HepG2 (cell line): ENCODE data around the gene CMPK1. TPM values are rescaled to one million over a fixed set of nuclear protein-coding genes. Genes with fewer than 3 reads are reported as not detected.

Experiments used
- ATAC-seq: fragments of 200-7000 bp; cut with Tn5 transposase; 3 replicates; pipeline ENCODE4 v1.9.1; 2020; ENCODE audit warnings: mild to moderate bottlenecking, moderate library complexity
- BruUV-seq: library from RNA; stranded (reverse); fragments of 400-500 nt; replicated peaks from 2 replicates; lab custom pipeline; 2021; lab: Mats Ljungman, UMichigan
- CTCF ChIA-PET: fragments of 300-600 bp; formaldehyde crosslinking; extraction: SDS; loops from one replicate; lab custom pipeline; 2021; ENCODE audit warnings: low total read pairs, inconsistent platforms, low intra/inter-chr PET ratio; lab: Yijun Ruan, JAX
- POLR2A ChIA-PET: fragments of 350-600 bp; sonication (Branson Sonifier 250); formaldehyde crosslinking; loops from one replicate; lab custom pipeline; 2020; ENCODE audit warnings: antibody characterized with exemption, inconsistent platforms; lab: Yijun Ruan, JAX
- DNase-seq: peaks from one replicate; pipeline ENCODE4 v3.0.0-alpha.2; 2015; ENCODE audit warnings: low spot score
- FAIRE-seq: peaks from 3 replicates; lab custom pipeline; 2011; peaks lifted over from hg19 to GRCh38; lab: Jason Lieb, UNC
- H2AFZ ChIP-seq: one replicate; pipeline ENCODE4 v1.6.1; 2011; ENCODE audit warnings: low read length, inconsistent platforms
- H3K27ac ChIP-seq: fragments of 300-600 bp; 3 replicates; pipeline ENCODE4 v1.8.0; 2011; ENCODE audit warnings: mixed run types, mild to moderate bottlenecking, mixed read lengths, low read length, inconsistent platforms; ENCODE audit not compliant: insufficient read depth; ENCODE audit errors: extremely low read length
- H3K27me3 ChIP-seq, 2 experiments: fragments of 200-600 bp in 1 of 2; 2 replicates in 1 of 2; 3 replicates in 1 of 2; pipeline versions ENCODE4 v1.6.0 to v1.8.0; 2011; ENCODE audit warnings: low read length in 2 of 2, mild to moderate bottlenecking in 2 of 2, moderate library complexity in 2 of 2, inconsistent platforms in 1 of 2; ENCODE audit not compliant: insufficient read depth in 2 of 2, control insufficient read depth in 1 of 2
- H3K36me3 ChIP-seq, 2 experiments: fragments of 200-600 bp in 1 of 2; replicated peaks in 1 of 2; 2 replicates in 1 of 2; 3 replicates in 1 of 2; pipeline versions ENCODE4 v1.5.1 to v1.8.0; 2011; ENCODE audit warnings: low read length in 2 of 2, inconsistent platforms in 1 of 2; ENCODE audit not compliant: insufficient read depth in 2 of 2, control insufficient read depth in 1 of 2
- H3K4me1 ChIP-seq: 2 replicates; pipeline ENCODE4 v1.5.1; 2012; ENCODE audit warnings: low read length, inconsistent platforms; ENCODE audit not compliant: insufficient read depth
- H3K4me2 ChIP-seq: 2 replicates; pipeline ENCODE4 v1.6.0; 2011; ENCODE audit warnings: low read depth, low read length, inconsistent platforms
- H3K4me3 ChIP-seq, 3 experiments: fragments of 200-600 bp in 1 of 3; sonication (generic), shearing (Covaris generic) in 1 of 3; replicated peaks in 1 of 3; 2 replicates each; pipeline ENCODE4 v1.5.1; 2011 to 2016; ENCODE audit warnings: low read length in 3 of 3, inconsistent platforms in 2 of 3, low read depth in 2 of 3, mild to moderate bottlenecking in 2 of 3, control low read depth in 1 of 3, mixed read lengths in 1 of 3; ENCODE audit not compliant: insufficient read depth in 1 of 3
- H3K79me2 ChIP-seq: one replicate; pipeline ENCODE4 v1.6.1; 2011; ENCODE audit warnings: low read length, inconsistent platforms; ENCODE audit not compliant: insufficient read depth
- H3K9ac ChIP-seq: 2 replicates; pipeline ENCODE4 v1.6.0; 2011; ENCODE audit warnings: mild to moderate bottlenecking, low read depth, low read length, inconsistent platforms; ENCODE audit not compliant: insufficient read depth
- H3K9me3 ChIP-seq: 2 replicates; pipeline ENCODE4 v1.5.1; 2012; ENCODE audit warnings: mild to moderate bottlenecking, low read length
- H4K20me1 ChIP-seq: 2 replicates; pipeline ENCODE4 v1.6.0; 2011; ENCODE audit warnings: inconsistent platforms, mild to moderate bottlenecking, low read length, moderate library complexity; ENCODE audit not compliant: insufficient read depth
- ARNTL ChIP-seq: sonication (generic); formaldehyde crosslinking; IDR thresholded peaks from 2 replicates; pipeline ENCODE4 v1.4.0; 2020; ENCODE audit warnings: mild to moderate bottlenecking, missing genetic modification reagents
- CSRNP2 ChIP-seq: sonication (generic); formaldehyde crosslinking; conservative IDR thresholded peaks from 2 replicates; pipeline ENCODE4 v1.8.0; 2022; ENCODE audit warnings: low read depth, missing genetic modification reagents
- HMGA1 ChIP-seq: sonication (generic); formaldehyde crosslinking; conservative IDR thresholded peaks from 2 replicates; pipeline ENCODE4 v1.4.0; 2020; ENCODE audit warnings: missing genetic modification reagents
- HOXD1 ChIP-seq: sonication (generic); formaldehyde crosslinking; IDR thresholded peaks from 2 replicates; pipeline ENCODE4 v1.5.0; 2020; ENCODE audit warnings: missing genetic modification reagents
- NPAS2 ChIP-seq: sonication (generic); formaldehyde crosslinking; IDR thresholded peaks from 2 replicates; pipeline ENCODE4 v1.8.0; 2022; ENCODE audit warnings: mild to moderate bottlenecking, missing genetic modification reagents, borderline replicate concordance
- PHF20 ChIP-seq: sonication (generic); formaldehyde crosslinking; IDR thresholded peaks from 2 replicates; pipeline ENCODE4 v1.5.0; 2020; ENCODE audit warnings: mild to moderate bottlenecking, missing genetic modification reagents
- SIX1 ChIP-seq: sonication (generic); formaldehyde crosslinking; IDR thresholded peaks from 2 replicates; pipeline ENCODE4 v1.4.0; 2020; ENCODE audit warnings: missing genetic modification reagents, borderline replicate concordance
- XRCC5 ChIP-seq: fragments of 200-400 bp; formaldehyde crosslinking; optimal IDR thresholded peaks from 2 replicates; pipeline ENCODE3; 2017; ENCODE audit warnings: mild to moderate bottlenecking, low read length
- ZHX2 ChIP-seq, 2 experiments: sonication (generic) in 1 of 2; formaldehyde crosslinking in 1 of 2; IDR thresholded peaks; 2 replicates each; pipeline versions ENCODE4 v1.6.1 to v1.9.0; 2014 to 2022; ENCODE audit warnings: antibody characterized with exemption in 1 of 2, borderline replicate concordance in 1 of 2, inconsistent platforms in 1 of 2, low read depth in 1 of 2, missing genetic modification reagents in 1 of 2
- ZNF34 ChIP-seq: sonication (generic); formaldehyde crosslinking; IDR thresholded peaks from 2 replicates; pipeline ENCODE4 v1.4.0; 2020; ENCODE audit warnings: mild to moderate bottlenecking, missing genetic modification reagents, borderline replicate concordance
- ZNF44 ChIP-seq: sonication (generic); formaldehyde crosslinking; IDR thresholded peaks from 2 replicates; pipeline ENCODE4 v1.5.1; 2020; ENCODE audit warnings: mild to moderate bottlenecking, missing genetic modification reagents
- ZNF501 ChIP-seq: sonication (generic); formaldehyde crosslinking; IDR thresholded peaks from 2 replicates; pipeline ENCODE4 v1.5.1; 2020; ENCODE audit warnings: mild to moderate bottlenecking, moderate library complexity, missing genetic modification reagents
- ZNF503 ChIP-seq: sonication (generic); formaldehyde crosslinking; IDR thresholded peaks from 2 replicates; pipeline ENCODE4 v1.4.0; 2020; ENCODE audit warnings: missing genetic modification reagents
- WGBS: methylation state at CpG from one replicate; pipeline ENCODE4 v1.1.6; 2017; ENCODE audit warnings: low lambda C conversion rate; 5-methylcytosine and 5-hydroxymethylcytosine counted together
- in situ Hi-C: cut with HindIII; loops from 2 replicates; pipeline ENCODE4 v1.10.0; 2017; ENCODE audit warnings: low pct_unique_long_range_greater_than_20kb; ENCODE audit not compliant: extremely low pct_ligation_motif_present
- intact Hi-C: fragments of 100-400 bp; cut with micrococcal nuclease; formaldehyde crosslinking; loops from one replicate; pipeline ENCODE4 v1.10.0; 2022; ENCODE audit not compliant: unreplicated experiment
- polyA plus RNA-seq, 8 experiments: library from polyadenylated mRNA; depleted of rRNA in 3 of 8; stranded (reverse) in 7 of 8; unstranded in 1 of 8; fragments of >200 nt; fragmentation: Illumina TruSeq in 4 of 8; extraction: Trizol in 4 of 8; gene quantifications; 2 replicates each; pipeline versions ENCODE4 v1.2.1 to v1.2.3, GENCODE V29; 2011 to 2016; ENCODE audit warnings: low read depth in 4 of 8, missing spikeins in 1 of 8, mixed read lengths in 1 of 8; ENCODE audit not compliant: insufficient read depth in 1 of 8
- total RNA-seq, 5 experiments: library from RNA; depleted of rRNA; stranded (reverse); fragments of >200 nt; fragmentation: Illumina TruSeq; extraction: Trizol; gene quantifications; 2 replicates each; pipeline ENCODE4 v1.2.3, GENCODE V29; 2016; ENCODE audit warnings: low read depth in 1 of 5

Gene CMPK1
- total and polyA plus RNA-seq, 2 of the 13 experiments (the other 11 are each of a cell fraction or from before 2014, with no cell fraction given): 38.3 to 92.0 TPM

- H3K36me3 ChIP-seq: no peaks in the 10 kb centered on the region
- DNase-seq: no peak
- H3K9ac ChIP-seq: no peak overlapping the region
- no peak overlapping the region for H3K4me2 ChIP-seq
- no peak overlapping the region for H3K27ac ChIP-seq
- no peak overlapping the region for H3K4me3 ChIP-seq
- in situ Hi-C loops (loop anchor here (5.0 kb wide), 1 partner anchor 36 kb away; no protein-coding TSS in a partner anchor), intact Hi-C loops (loop anchor here (5.0 kb wide), 1 partner anchor 341 kb away; no protein-coding TSS in a partner anchor)
- no peak overlapping the region for H2AFZ ChIP-seq
- no peaks in the 10 kb centered on the region for H4K20me1 ChIP-seq
- H3K79me2 ChIP-seq: no peaks in the 10 kb centered on the region
- no peak for ATAC-seq
- no peak for TF ChIP-seq XRCC5
- TF ChIP-seq HOXD1: no peak
- TF ChIP-seq NPAS2: no peak
- no peak for TF ChIP-seq ZNF34 (CRISPR knock-in tag)
- TF ChIP-seq CSRNP2 (CRISPR knock-in tag): no peak
- TF ChIP-seq ZNF503 (CRISPR knock-in tag): no peak
- TF ChIP-seq ZHX2 (IDR thresholded peaks at IDR 0.05; ENCODE audit: low read depth): no peak
- no peak for TF ChIP-seq ZHX2 (CRISPR knock-in tag; IDR thresholded peaks at IDR 0.05; ENCODE audit: borderline replicate concordance)
- TF ChIP-seq SIX1 (CRISPR knock-in tag): no peak
- TF ChIP-seq ZNF44 (CRISPR knock-in tag): no peak
- TF ChIP-seq ARNTL (CRISPR knock-in tag): no peak
- TF ChIP-seq ZNF501: no peak
- TF ChIP-seq HMGA1 (CRISPR knock-in tag): no peak
- no peak for TF ChIP-seq PHF20 (CRISPR knock-in tag)
- no peaks in the 10 kb centered on the region for H3K27me3 ChIP-seq
- no peak for FAIRE-seq
- peaks cover 70% of the 10 kb centered on the region for H3K4me1 ChIP-seq
- H3K9me3 ChIP-seq: no peaks in the 10 kb centered on the region
- POLR2A ChIA-PET: no interaction called here
- CTCF ChIA-PET: no interaction called here
- 96% methylated on average over 5 of the region's 5 CpGs for WGBS
- BruUV-seq: no TSS peak
Measured at GRCh38 chr1:47386268-47386667, 52.7 kb downstream of the CMPK1 start.
